Testis (tissue), 3 donors: ENCODE results near the gene IRF3. TPM values are rescaled to one million over a fixed set of nuclear protein-coding genes. Genes with fewer than 3 reads are reported as not detected.
A peak's percentile ranks its signal among the peaks of the same experiment; 100 is the strongest.

ENCODE experiments used
- DNase-seq: peaks from one replicate; pipeline ENCODE4 v3.0.0-alpha.2; 2019
- H3K27ac ChIP-seq, 2 donors: fragments of 200-600 bp; sonication (generic); one replicate each; pipeline ENCODE4 v1.5.1; 2019
- H3K27me3 ChIP-seq: fragments of 200-600 bp; sonication (generic); one replicate; pipeline ENCODE4 v1.5.1; 2019
- H3K36me3 ChIP-seq: fragments of 200-600 bp; sonication (generic); one replicate; pipeline ENCODE4 v1.5.1; 2017; ENCODE audit warnings: low read depth; ENCODE audit errors: missing control alignments
- H3K4me1 ChIP-seq: fragments of 200-600 bp; sonication (generic); one replicate; pipeline ENCODE4 v1.5.1; 2019
- H3K4me3 ChIP-seq, 2 donors: fragments of 200-600 bp; sonication (generic); one replicate each; pipeline ENCODE4 v1.5.1; 2017 to 2019
- H3K9me3 ChIP-seq: fragments of 200-600 bp; sonication (generic); one replicate; pipeline ENCODE4 v1.5.1; 2017
- CTCF ChIP-seq, 3 experiments: fragments of 450-650 bp in 2 of 3; fragments of 200-600 bp in 1 of 3; sonication (generic) in 1 of 3; IDR thresholded peaks; one replicate each; pipeline ENCODE4 v1.5.1; 2016 to 2019; ENCODE audit warnings: antibody characterized with exemption in 3 of 3, mild to moderate bottlenecking in 2 of 3, moderate library complexity in 1 of 3
- POLR2A ChIP-seq: fragments of 450-650 bp; IDR thresholded peaks from one replicate; pipeline ENCODE4 v1.6.1; 2017; ENCODE audit warnings: antibody characterized with exemption, mild to moderate bottlenecking, moderate library complexity
- WGBS, 2 donors: methylation state at CpG; one replicate each; pipeline ENCODE4 v1.1.5; 2018; 5-methylcytosine and 5-hydroxymethylcytosine counted together
- intact Hi-C: fragments of 100-400 bp; cut with DNase I; formaldehyde crosslinking; loops from one replicate; pipeline ENCODE4 v1.15.1; 2023; ENCODE audit warnings: low total_unique reads
- polyA plus RNA-seq: library from polyadenylated mRNA; stranded (reverse); fragments of 350-450 nt; fragmentation: Illumina TruSeq; extraction: RNeasy Lipid Tissue Mini Kit (QIAGEN cat#74804); gene quantifications from one replicate; pipeline ENCODE4 v1.2.3, GENCODE V29; 2014; ENCODE audit warnings: low read depth, low replicate concordance; ENCODE audit not compliant: insufficient read depth
- total RNA-seq, 2 donors: library from RNA; depleted of rRNA; stranded (reverse); fragments of >200 nt; gene quantifications; one replicate each; pipeline ENCODE4 v1.2.3, GENCODE V29; 2016

The IRF3 gene
- total and polyA plus RNA-seq, 3 donors from 2014 or later = 34.9 to 51.6 (median 50.1) TPM

- Histone ChIP-seq H3K27ac (no peak overlapping the region), H3K27me3 (no peaks in the 10 kb centered on the region), H3K36me3 (no peaks in the 10 kb centered on the region), H3K9me3 (no peaks in the 10 kb centered on the region), H3K4me1 (no peaks in the 10 kb centered on the region), H3K4me3 (no peak overlapping the region)
- 92 to 98% methylated on average over 7 of the region's 7 CpGs for WGBS, 2 donors
- DNase-seq = no peak
- TF ChIP-seq POLR2A (no peak), CTCF (IDR thresholded peaks at IDR 0.05) (no peak)
- intact Hi-C loops = no loop called here
Observed at GRCh38 chr19:49696865-49697264, 31.2 kb upstream of the IRF3 start.

- WGBS, 2 donors = 94 to 96% methylated on average over 6 of the region's 6 CpGs
- no peak overlapping the region for H3K4me3 ChIP-seq
- H3K36me3 ChIP-seq = no peaks in the 10 kb centered on the region
- intact Hi-C loops = no loop called here
- DNase-seq = no peak
- TF ChIP-seq POLR2A = no peak
- no peak for TF ChIP-seq CTCF (IDR thresholded peaks at IDR 0.05)
- peaks cover 6% of the 10 kb centered on the region for H3K4me1 ChIP-seq
- H3K9me3 ChIP-seq = no peaks in the 10 kb centered on the region
- H3K27me3 ChIP-seq = no peaks in the 10 kb centered on the region
- no peak overlapping the region for H3K27ac ChIP-seq
Observed at GRCh38 chr19:49696115-49696514, 30.5 kb upstream of the IRF3 start.

GRCh38 chr19:49692147-49692506 is 26.5 kb upstream of the IRF3 start:
- Histone ChIP-seq H3K9me3 (no peaks in the 10 kb centered on the region), H3K27ac (no peak overlapping the region), H3K36me3 (no peaks in the 10 kb centered on the region), H3K4me1 (peaks cover 16% of the 10 kb centered on the region), H3K27me3 (no peaks in the 10 kb centered on the region), H3K4me3 (peak overlapping the region; percentile 47 to 56)
- intact Hi-C loops = no loop called here
- DNase-seq = no peak
- 45% methylated on average over 7 to 16 of the region's 16 CpGs for WGBS, 2 donors
- TF ChIP-seq CTCF (IDR thresholded peaks at IDR 0.05) = no peak
- TF ChIP-seq POLR2A = no peak

- peak overlapping the region in 1 of 2 donors; percentile 84 for H3K27ac ChIP-seq
- no peaks in the 10 kb centered on the region for H3K9me3 ChIP-seq
- H3K4me3 ChIP-seq = peak overlapping the region; percentile 47 to 56
- no peak for TF ChIP-seq POLR2A
- TF ChIP-seq CTCF (IDR thresholded peaks at IDR 0.05) = no peak
- 9 to 16% methylated on average over 34 to 39 of the region's 39 CpGs for WGBS, 2 donors
- H3K4me1 ChIP-seq = peaks cover 16% of the 10 kb centered on the region
- no peaks in the 10 kb centered on the region for H3K36me3 ChIP-seq
- intact Hi-C loops = no loop called here
- DNase-seq = peak; percentile 69
- no peaks in the 10 kb centered on the region for H3K27me3 ChIP-seq
Observed at GRCh38 chr19:49691243-49692146, 25.8 kb upstream of the IRF3 start.
